H1 (cell line): ENCODE results near the gene HYCC1. TPM values are rescaled to one million over a fixed set of nuclear protein-coding genes. Genes with fewer than 3 reads are reported as not detected.

Experiments
- BACH1 ChIP-seq: IDR thresholded peaks from 2 replicates; pipeline ENCODE4 v1.6.1; 2012; ENCODE audit warnings: low read length, improper control_type of control experiment
- EGR1 ChIP-seq: IDR thresholded peaks from 2 replicates; pipeline ENCODE4 v1.6.1; 2011; ENCODE audit warnings: low read depth, low read length, borderline replicate concordance
- polyA plus RNA-seq, 7 experiments: library from polyadenylated mRNA; depleted of rRNA in 3 of 7; stranded (reverse) in 5 of 7; unstranded in 2 of 7; fragments of >200 nt in 5 of 7; fragments of 200-250 nt in 2 of 7; gene quantifications; 1 replicate in 5 of 7; 2 replicates in 1 of 7; 4 replicates in 1 of 7; pipeline versions ENCODE4 v1.2.1 to v1.2.3, GENCODE V29; 2011 to 2013; ENCODE audit warnings: missing spikeins in 2 of 7, mixed read lengths in 2 of 7
- total RNA-seq: library from RNA; stranded (reverse); fragmentation: NEBNext Ultra II Directional; extraction: Animal tissue kit (Norgen Biotek cat#: 25700); gene quantifications from 2 replicates; pipeline ENCODE4 v1.2.1, GENCODE V29; 2021

The HYCC1 gene
- total and polyA plus RNA-seq, 2 of the 8 experiments (the other 6 are each of a cell fraction or from before 2014, with no cell fraction given) = 20.2 to 142 TPM

DNA sequence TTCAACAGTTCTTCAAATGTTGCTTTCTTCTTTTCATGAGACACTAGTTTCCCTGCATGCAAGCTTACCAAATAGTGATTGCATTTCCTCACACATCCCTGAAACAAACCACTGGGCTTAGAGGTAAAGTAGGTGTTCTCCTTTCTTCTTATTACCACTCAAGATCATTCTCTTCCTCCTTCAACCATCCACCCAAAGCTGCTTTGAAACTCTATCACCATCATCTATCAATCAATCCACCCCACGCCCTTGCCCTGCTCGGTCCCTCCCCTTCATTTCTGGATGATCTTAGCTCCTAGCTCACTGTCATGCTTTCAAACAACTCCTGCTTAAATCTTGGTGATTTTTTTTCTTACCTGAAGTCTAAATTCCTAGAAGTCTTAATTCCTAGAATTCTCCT is 18.9 kb downstream of the HYCC1 start (continued):
- TF ChIP-seq EGR1 (no peak), BACH1 (no peak)
